AG09319 (cell line): ENCODE results near the gene AADACL4.

Experiments used
- DNase-seq: peaks from one replicate; pipeline ENCODE4 v3.0.0-alpha.2; 2010; ENCODE audit warnings: low read depth; ENCODE audit errors: extremely low read depth
- TF ChIP-seq, protein P1 (sequence below): IDR thresholded peaks from 2 replicates; pipeline ENCODE4 v1.5.1; 2011; ENCODE audit warnings: low read depth, mild to moderate bottlenecking, inconsistent platforms, low read length, moderate library complexity

The AADACL4 gene

DNA sequence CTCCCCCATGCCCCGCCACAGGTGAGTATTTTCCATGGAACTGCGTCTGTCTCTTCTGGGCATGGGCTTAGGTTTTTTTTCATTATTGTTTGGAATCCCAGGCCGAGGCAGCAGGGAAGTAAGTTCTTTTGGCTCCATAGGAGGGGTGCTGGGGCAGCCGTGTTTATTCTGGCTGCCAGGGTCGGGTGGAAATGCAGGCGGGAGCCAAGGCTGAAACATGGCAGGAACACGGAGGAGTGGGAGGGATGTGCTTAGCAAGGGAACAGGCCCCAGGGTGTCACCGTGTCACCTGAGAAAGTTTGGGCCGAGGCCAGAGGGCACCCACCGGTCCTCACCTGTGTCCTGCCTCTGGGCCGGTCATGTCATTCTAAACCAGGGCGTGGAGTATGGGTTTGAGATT is 21.4 kb upstream of the AADACL4 start:
- TF ChIP-seq, protein P1, sequence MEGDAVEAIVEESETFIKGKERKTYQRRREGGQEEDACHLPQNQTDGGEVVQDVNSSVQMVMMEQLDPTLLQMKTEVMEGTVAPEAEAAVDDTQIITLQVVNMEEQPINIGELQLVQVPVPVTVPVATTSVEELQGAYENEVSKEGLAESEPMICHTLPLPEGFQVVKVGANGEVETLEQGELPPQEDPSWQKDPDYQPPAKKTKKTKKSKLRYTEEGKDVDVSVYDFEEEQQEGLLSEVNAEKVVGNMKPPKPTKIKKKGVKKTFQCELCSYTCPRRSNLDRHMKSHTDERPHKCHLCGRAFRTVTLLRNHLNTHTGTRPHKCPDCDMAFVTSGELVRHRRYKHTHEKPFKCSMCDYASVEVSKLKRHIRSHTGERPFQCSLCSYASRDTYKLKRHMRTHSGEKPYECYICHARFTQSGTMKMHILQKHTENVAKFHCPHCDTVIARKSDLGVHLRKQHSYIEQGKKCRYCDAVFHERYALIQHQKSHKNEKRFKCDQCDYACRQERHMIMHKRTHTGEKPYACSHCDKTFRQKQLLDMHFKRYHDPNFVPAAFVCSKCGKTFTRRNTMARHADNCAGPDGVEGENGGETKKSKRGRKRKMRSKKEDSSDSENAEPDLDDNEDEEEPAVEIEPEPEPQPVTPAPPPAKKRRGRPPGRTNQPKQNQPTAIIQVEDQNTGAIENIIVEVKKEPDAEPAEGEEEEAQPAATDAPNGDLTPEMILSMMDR: no peak
- no peak for DNase-seq

DNA sequence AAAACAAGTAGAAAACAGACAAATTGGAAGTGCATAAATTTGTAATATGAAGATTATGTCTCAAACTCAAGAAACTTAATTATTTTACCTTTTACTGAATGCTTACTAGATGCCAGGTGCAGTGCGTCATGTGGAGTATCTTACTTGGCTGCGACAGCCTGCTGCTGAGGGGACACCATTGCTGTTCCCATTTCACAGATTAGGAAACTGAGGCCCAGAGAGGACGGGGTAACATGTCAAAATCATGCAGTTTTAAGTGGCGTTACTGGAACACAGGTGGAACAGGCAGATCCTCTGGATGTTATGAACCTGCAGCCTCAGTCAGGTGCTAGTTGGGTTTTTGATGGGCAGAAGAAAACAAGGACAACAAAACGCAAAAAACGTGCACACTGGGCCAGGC is 18.6 kb upstream of the AADACL4 start:
- DNase-seq: no peak
- TF ChIP-seq, protein P1: no peak

- TF ChIP-seq, protein P1: no peak
Observed at GRCh38 chr1:12626888-12627287, 17.0 kb upstream of the AADACL4 start.

DNA sequence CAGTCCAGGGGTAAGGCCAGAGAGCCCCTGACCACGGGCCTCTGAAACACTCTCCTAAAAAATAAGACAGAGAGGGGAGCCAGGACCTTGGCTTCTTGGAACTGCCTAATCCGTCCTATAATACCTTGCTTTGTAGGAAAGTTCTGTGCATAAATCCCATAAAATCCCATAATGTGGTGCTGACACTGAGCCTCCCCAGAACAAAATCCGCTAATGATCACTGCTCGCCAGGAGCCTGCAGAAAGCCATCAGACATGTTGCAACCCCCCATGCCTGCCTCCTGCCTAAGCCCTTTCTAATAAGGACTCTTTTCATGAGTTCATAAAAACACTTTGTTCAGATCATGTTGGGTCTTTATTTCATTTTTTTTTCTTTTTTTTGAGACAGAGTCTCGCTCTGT is 16.6 kb upstream of the AADACL4 start:
- TF ChIP-seq, protein P1: no peak
- no peak for DNase-seq

More at GRCh38 chr1:12626888-12627287, 17.0 kb upstream of the AADACL4 start:
- DNase-seq: no peak

DNA sequence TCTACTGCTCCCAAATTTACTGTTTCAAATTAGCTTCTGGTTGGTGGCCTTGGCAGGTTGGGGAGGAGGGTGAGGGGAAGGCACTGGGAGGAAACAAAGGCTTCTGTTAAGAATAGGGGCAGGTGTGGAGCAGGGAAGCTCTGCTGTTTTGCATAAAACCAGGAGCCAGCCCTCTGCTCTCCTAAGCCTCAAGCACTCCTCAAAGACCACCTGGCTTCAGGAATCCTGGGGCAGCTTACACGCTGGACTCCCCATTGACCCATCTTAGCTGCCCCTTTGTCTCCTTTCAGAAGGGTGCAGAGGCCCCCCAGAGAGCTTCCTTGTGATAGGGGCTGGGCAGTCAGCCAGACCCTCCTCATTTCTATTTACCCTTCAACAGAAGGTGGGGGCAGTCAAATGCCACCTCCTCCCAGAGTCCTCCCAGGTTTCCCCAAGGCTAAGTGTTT is 14.4 kb upstream of the AADACL4 start:
- no peak for DNase-seq
- TF ChIP-seq, protein P1: no peak

DNA sequence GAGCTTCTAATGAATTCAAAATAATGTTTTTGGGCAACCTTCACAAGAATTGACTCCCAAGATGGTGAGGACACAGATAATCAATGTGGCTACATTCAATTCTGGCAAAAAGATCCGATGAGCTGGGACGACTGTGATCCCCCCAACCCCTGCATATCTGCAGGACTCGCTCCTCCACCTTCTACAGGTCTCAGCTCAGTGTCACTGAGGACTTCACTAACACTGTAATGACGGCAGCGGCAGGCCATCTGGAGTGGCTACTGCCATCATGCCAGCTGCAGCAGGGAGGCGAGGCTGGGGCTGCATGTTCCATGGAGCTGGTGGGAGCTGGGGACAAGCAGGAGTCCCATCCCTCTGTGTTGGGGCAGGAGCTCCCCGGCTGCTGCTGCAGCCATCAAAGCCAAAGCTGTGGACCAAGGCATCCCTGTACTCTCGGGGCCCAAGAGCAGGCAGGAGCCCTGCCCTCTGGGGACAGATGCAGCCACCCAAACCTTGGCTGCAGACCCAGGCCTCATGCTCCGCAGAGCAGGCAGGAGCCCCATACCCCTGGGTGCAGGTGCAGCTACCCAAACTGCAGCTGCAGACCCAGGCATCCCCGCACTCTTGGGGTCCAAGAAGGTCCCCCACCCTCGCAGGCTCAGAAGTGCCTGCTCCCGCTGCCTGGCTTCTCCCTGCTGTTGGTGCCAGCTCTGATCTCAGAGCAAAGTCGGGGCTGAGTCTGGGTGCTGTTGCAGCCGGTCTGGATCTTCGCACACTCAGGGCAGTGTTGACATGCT is 13.7 kb upstream of the AADACL4 start:
- TF ChIP-seq, protein P1: no peak
- no peak for DNase-seq

- TF ChIP-seq, protein P1: no peak
- DNase-seq: no peak
Observed at GRCh38 chr1:12630946-12631530, 12.8 kb upstream of the AADACL4 start.
